Forelimb muscle (tissue), 1 donor: ENCODE data around the gene ETS1. TPM values are rescaled to one million over a fixed set of nuclear protein-coding genes. Genes with fewer than 3 reads are reported as not detected.
"Not testable (repeated sequence)": the region's sequence is repeated elsewhere in the genome, so short reads cannot be mapped to it uniquely, and the experiment has no call there.

Experiments
- DNase-seq: peaks from one replicate; pipeline ENCODE4 v3.0.0-alpha.2; 2013; ENCODE audit warnings: low read depth
- polyA plus RNA-seq: library from polyadenylated mRNA; unstranded; fragments of 120-200 nt; gene quantifications from one replicate; pipeline ENCODE4 v1.2.1, GENCODE V29; 2013; ENCODE audit not compliant: insufficient read length

ETS1 gene
- polyA plus RNA-seq, 1 donor = 45.2 TPM

GRCh38 chr11:128465531-128465930 lies 121.8 kb downstream of the ETS1 start:
- no peak for DNase-seq

- no peak for DNase-seq
Observed at GRCh38 chr11:128464878-128465450, 122.4 kb downstream of the ETS1 start.

- no peak for DNase-seq
Observed at GRCh38 chr11:128463979-128464378, 123.4 kb downstream of the ETS1 start.

- no peak for DNase-seq
Observed at GRCh38 chr11:128463371-128463829, 124.0 kb downstream of the ETS1 start.

- DNase-seq = no peak
Observed at GRCh38 chr11:128462922-128463321, 124.4 kb downstream of the ETS1 start.

GRCh38 chr11:128462189-128462588 lies 125.2 kb downstream of the ETS1 start:
- DNase-seq = no peak

- no peak for DNase-seq
Observed at GRCh38 chr11:128458321-128458720, 129.0 kb downstream of the ETS1 start.

GRCh38 chr11:128457874-128458273 lies 129.5 kb downstream of the ETS1 start:
- DNase-seq = no peak

GRCh38 chr11:128456566-128457268 lies 130.6 kb downstream of the ETS1 start:
- no peak for DNase-seq

GRCh38 chr11:128455766-128456165 lies 131.6 kb downstream of the ETS1 start:
- no peak for DNase-seq

GRCh38 chr11:128453444-128454336 lies 133.7 kb downstream of the ETS1 start:
- DNase-seq = no peak

- no peak for DNase-seq
Observed at GRCh38 chr11:128451652-128452470, 135.5 kb downstream of the ETS1 start.

GRCh38 chr11:128450882-128451651 lies 136.3 kb downstream of the ETS1 start:
- no peak for DNase-seq

- DNase-seq = not testable (repeated sequence)
Observed at GRCh38 chr11:128450425-128450824, 136.9 kb downstream of the ETS1 start.

GRCh38 chr11:128448981-128449713 lies 138.2 kb downstream of the ETS1 start:
- no peak for DNase-seq

GRCh38 chr11:128448200-128448886 lies 139.0 kb downstream of the ETS1 start:
- no peak for DNase-seq

GRCh38 chr11:128447233-128447632 lies 140.1 kb downstream of the ETS1 start:
- no peak for DNase-seq

- not testable (repeated sequence) for DNase-seq
Observed at GRCh38 chr11:128445921-128446320, 141.4 kb downstream of the ETS1 start.

GRCh38 chr11:128437136-128437535 lies 150.2 kb downstream of the ETS1 start:
- DNase-seq = no peak
